GM23338 (cell line): Measurements from ENCODE around the gene BIRC5. TPM values are rescaled to one million over a fixed set of nuclear protein-coding genes. Genes with fewer than 3 reads are reported as not detected.

Source experiments
- ATAC-seq: fragments of 200-7000 bp; cut with Tn5 transposase; 3 replicates; pipeline ENCODE4 v1.9.1; 2020
- DNase-seq: peaks from one replicate; pipeline ENCODE4 v3.0.0-alpha.2; 2015; ENCODE audit warnings: low spot score
- H2AFZ ChIP-seq: fragments of 200-600 bp; sonication (generic); 2 replicates; pipeline ENCODE4 v1.8.0; 2016; ENCODE audit warnings: antibody characterized with exemption, mild to moderate bottlenecking, moderate library complexity
- H3F3A ChIP-seq: fragments of 200-600 bp; sonication (generic); replicated peaks from 2 replicates; pipeline ENCODE4 v1.8.0; 2017; ENCODE audit warnings: antibody characterized with exemption, mixed run types, low read depth
- H3K27ac ChIP-seq: fragments of 200-600 bp; sonication (generic); 2 replicates; pipeline ENCODE4 v1.6.1; 2016; ENCODE audit warnings: low read depth
- H3K27me3 ChIP-seq: fragments of 200-600 bp; sonication (generic); 2 replicates; pipeline ENCODE4 v1.8.0; 2016; ENCODE audit warnings: mild to moderate bottlenecking, mixed run types, moderate library complexity; ENCODE audit not compliant: insufficient read depth
- H3K36me3 ChIP-seq: fragments of 200-600 bp; sonication (generic); 2 replicates; pipeline ENCODE4 v1.8.0; 2016; ENCODE audit warnings: mild to moderate bottlenecking; ENCODE audit not compliant: insufficient read depth
- H3K4me1 ChIP-seq: fragments of 200-600 bp; sonication (generic); 2 replicates; pipeline ENCODE4 v1.8.0; 2016; ENCODE audit warnings: mild to moderate bottlenecking, moderate library complexity; ENCODE audit not compliant: insufficient read depth
- H3K4me2 ChIP-seq: fragments of 200-600 bp; sonication (generic); 2 replicates; pipeline ENCODE4 v1.7.1; 2017; ENCODE audit warnings: mixed run types
- H3K4me3 ChIP-seq: fragments of 200-600 bp; sonication (generic); 2 replicates; pipeline ENCODE4 v1.6.1; 2016; ENCODE audit warnings: mixed run types
- H3K79me2 ChIP-seq: fragments of 200-600 bp; sonication (generic); replicated peaks from 2 replicates; pipeline ENCODE4 v1.8.0; 2017; ENCODE audit warnings: mild to moderate bottlenecking; ENCODE audit not compliant: insufficient read depth
- H3K9me2 ChIP-seq: fragments of 200-600 bp; sonication (generic); 2 replicates; pipeline ENCODE4 v1.8.0; 2017; ENCODE audit not compliant: insufficient read depth
- H4K20me1 ChIP-seq: fragments of 200-600 bp; sonication (generic); replicated peaks from 2 replicates; pipeline ENCODE4 v1.8.0; 2017; ENCODE audit warnings: mild to moderate bottlenecking; ENCODE audit not compliant: insufficient read depth
- H3K27ac Mint-ChIP-seq: 2 replicates; pipeline ENCODE4 v1.8.0; 2020; ENCODE audit warnings: inconsistent platforms, mild to moderate bottlenecking, moderate library complexity, mixed read lengths
- H3K27me3 Mint-ChIP-seq: 3 replicates; pipeline ENCODE4 v1.8.0; 2022; ENCODE audit warnings: low read depth, mild to moderate bottlenecking, moderate library complexity, mixed read lengths, inconsistent platforms; ENCODE audit not compliant: insufficient read depth, poor library complexity
- H3K36me3 Mint-ChIP-seq: 3 replicates; pipeline ENCODE4 v1.8.0; 2021; ENCODE audit warnings: low read depth, mild to moderate bottlenecking, inconsistent platforms, moderate library complexity, mixed read lengths
- H3K4me1 Mint-ChIP-seq: 3 replicates; pipeline ENCODE4 v1.8.0; 2020; ENCODE audit warnings: mild to moderate bottlenecking, inconsistent platforms, mixed read lengths
- H3K4me3 Mint-ChIP-seq: 3 replicates; pipeline ENCODE4 v1.8.0; 2021; ENCODE audit warnings: moderate library complexity, mild to moderate bottlenecking, inconsistent platforms, mixed read lengths
- H3K9me3 Mint-ChIP-seq: 3 replicates; pipeline ENCODE4 v1.8.0; 2020; ENCODE audit warnings: moderate library complexity, mild to moderate bottlenecking, inconsistent platforms, mixed read lengths
- CREB1 ChIP-seq: fragments of 250-450 bp; sonication (Bioruptor Pico); IDR thresholded peaks from 2 replicates; pipeline ENCODE4 v1.5.0; 2020; ENCODE audit warnings: low read depth, mild to moderate bottlenecking, moderate library complexity
- CTCF ChIP-seq, 2 experiments: fragments of 200-600 bp in 1 of 2; sonication (generic) in 1 of 2; conservative IDR thresholded peaks; 2 replicates each; pipeline versions ENCODE4 v1.5.1 to v1.6.1; 2016 to 2017; ENCODE audit warnings: antibody characterized with exemption in 2 of 2, low read depth in 2 of 2, mild to moderate bottlenecking in 2 of 2, moderate library complexity in 1 of 2
- EZH2 ChIP-seq: fragments of 200-600 bp; sonication (generic); IDR thresholded peaks from one replicate; pipeline ENCODE4 v1.8.0; 2017; ENCODE audit warnings: antibody characterized with exemption, mild to moderate bottlenecking, low read depth; ENCODE audit not compliant: unreplicated experiment
- EZH2phosphoT487 ChIP-seq: fragments of 200-600 bp; sonication (generic); IDR thresholded peaks from one replicate; pipeline ENCODE4 v1.8.1; 2018; ENCODE audit warnings: antibody characterized with exemption; ENCODE audit not compliant: unreplicated experiment
- JUNB ChIP-seq: IDR thresholded peaks from one replicate; pipeline ENCODE4 v1.6.1; 2016; ENCODE audit warnings: antibody characterized with exemption; ENCODE audit not compliant: unreplicated experiment
- NANOG ChIP-seq: IDR thresholded peaks from 2 replicates; pipeline ENCODE4 v1.6.1; 2016; ENCODE audit warnings: antibody characterized with exemption, borderline replicate concordance
- POLR2AphosphoS5 ChIP-seq: IDR thresholded peaks from 2 replicates; pipeline ENCODE4 v1.6.1; 2016; ENCODE audit warnings: antibody characterized with exemption, low read depth
- STAT1 ChIP-seq: IDR thresholded peaks from one replicate; pipeline ENCODE4 v1.6.1; 2016; ENCODE audit warnings: antibody characterized with exemption; ENCODE audit not compliant: unreplicated experiment
- ZNF114 ChIP-seq: fragments of 250-450 bp; sonication (Bioruptor Pico); IDR thresholded peaks from 2 replicates; pipeline ENCODE4 v1.5.0; 2020; ENCODE audit warnings: mild to moderate bottlenecking, moderate library complexity
- ZNF331 ChIP-seq: fragments of 250-450 bp; sonication (Bioruptor Pico); IDR thresholded peaks from 2 replicates; pipeline ENCODE4 v1.5.0; 2020; ENCODE audit warnings: low read depth, mild to moderate bottlenecking, moderate library complexity
- long read RNA-seq: library from polyadenylated mRNA; unstranded; transcript quantifications from one replicate; pipeline ENCODE4 v2.0.0, GENCODE V29; 2020; ENCODE audit not compliant: unreplicated experiment
- polyA plus RNA-seq: library from polyadenylated mRNA; unstranded; fragments of >200 nt; fragmentation: Nextera tagmentation; extraction: Ambion mirVana; gene quantifications from 2 replicates; pipeline ENCODE4 v1.2.1, GENCODE V29; 2016
- total RNA-seq: library from RNA; depleted of rRNA; stranded (reverse); fragments of >200 nt; shearing (Covaris generic); gene quantifications from 2 replicates; pipeline ENCODE4 v1.2.3, GENCODE V29; 2014; rRNA removed
- TF ChIP-seq, protein P1 (sequence below): IDR thresholded peaks from one replicate; pipeline ENCODE4 v1.6.1; 2018; ENCODE audit warnings: antibody characterized with exemption; ENCODE audit not compliant: unreplicated experiment
- TF ChIP-seq, protein P2 (sequence below): fragments of 250-450 bp; sonication (Bioruptor Pico); IDR thresholded peaks from 2 replicates; pipeline ENCODE4 v1.5.0; 2020; ENCODE audit warnings: mild to moderate bottlenecking, moderate library complexity
- TF ChIP-seq, protein P3 (sequence below): IDR thresholded peaks from 2 replicates; pipeline ENCODE4 v1.6.1; 2016; ENCODE audit warnings: antibody characterized with exemption

Gene BIRC5
- total RNA-seq (89.7 and 114 TPM in 2 replicates), polyA plus RNA-seq (111 and 132 TPM in 2 replicates)
- long read RNA-seq, transcript BIRC5-202 (4 exons, 2,630 nt) = major isoform, 165 of 243 reads
- long read RNA-seq, transcript BIRC5-201 (5 exons, 2,711 nt) = minor isoform, 8 of 243 reads
- long read RNA-seq, transcript BIRC5-203 (3 exons, 2,446 nt) = minor isoform, 5 of 243 reads
- long read RNA-seq, partial matches to known transcripts = 17 of 243 reads
- long read RNA-seq, other reads (novel, unspliced or antisense) = 44 of 243 reads

GRCh38 chr17:78214016-78214705, at the start of gene BIRC5:
TSS of gene BIRC5 (plus strand) at chr17:78214253. CDS start at chr17:78214317, 64 bp downstream.
- Histone ChIP-seq H3K27me3 (no peaks in the 10 kb centered on the region), H3K36me3 (peaks cover 27% of the 10 kb centered on the region), H3K79me2 (peaks cover 36% of the 10 kb centered on the region), H3K4me3 (peak within 1 kb of the TSS; percentile 97), H2AFZ (peak within 1 kb of the TSS; percentile 98), H3K4me1 (peaks cover 11% of the 10 kb centered on the region), H3F3A (peaks cover 8% of the 10 kb centered on the region; the same call in 1 of the 2 replicates), H4K20me1 (no peaks in the 10 kb centered on the region; the same call in 1 of the 2 replicates), H3K4me2 (peak within 1 kb of the TSS; percentile 97), H3K9me2 (no peaks in the 10 kb centered on the region), H3K27ac (no peak within 1 kb of the TSS)
- H3K9me3 Mint-ChIP-seq = no peaks in the 10 kb centered on the region; the same call in 2 of the 3 replicates
- peaks cover 10% of the 10 kb centered on the region for H3K4me1 Mint-ChIP-seq
- DNase-seq = peak; percentile 98
- peaks cover 39% of the 10 kb centered on the region for H3K36me3 Mint-ChIP-seq
- peaks cover 12% of the 10 kb centered on the region for H3K27me3 Mint-ChIP-seq
- H3K4me3 Mint-ChIP-seq = peak within 1 kb of the TSS; percentile 99
- ATAC-seq = peak; percentile 98
- TF ChIP-seq POLR2AphosphoS5 (peak; percentile 77), CTCF (conservative IDR thresholded peaks at IDR 0.05; ENCODE audit: low read depth in 2 of 2) (peak; percentile 9 to 35; a peak in 2 of 4 replicates), ZNF331 (CRISPR knock-in tag) (no peak), ZNF114 (CRISPR knock-in tag) (0 out of 2 replicates have a peak, but pooled peaks have one; percentile 28), CREB1 (CRISPR knock-in tag) (peak; percentile 74), STAT1 (no peak), NANOG (no peak), EZH2 (no peak), EZH2phosphoT487 (no peak), JUNB (no peak)
- TF ChIP-seq, protein P1, sequence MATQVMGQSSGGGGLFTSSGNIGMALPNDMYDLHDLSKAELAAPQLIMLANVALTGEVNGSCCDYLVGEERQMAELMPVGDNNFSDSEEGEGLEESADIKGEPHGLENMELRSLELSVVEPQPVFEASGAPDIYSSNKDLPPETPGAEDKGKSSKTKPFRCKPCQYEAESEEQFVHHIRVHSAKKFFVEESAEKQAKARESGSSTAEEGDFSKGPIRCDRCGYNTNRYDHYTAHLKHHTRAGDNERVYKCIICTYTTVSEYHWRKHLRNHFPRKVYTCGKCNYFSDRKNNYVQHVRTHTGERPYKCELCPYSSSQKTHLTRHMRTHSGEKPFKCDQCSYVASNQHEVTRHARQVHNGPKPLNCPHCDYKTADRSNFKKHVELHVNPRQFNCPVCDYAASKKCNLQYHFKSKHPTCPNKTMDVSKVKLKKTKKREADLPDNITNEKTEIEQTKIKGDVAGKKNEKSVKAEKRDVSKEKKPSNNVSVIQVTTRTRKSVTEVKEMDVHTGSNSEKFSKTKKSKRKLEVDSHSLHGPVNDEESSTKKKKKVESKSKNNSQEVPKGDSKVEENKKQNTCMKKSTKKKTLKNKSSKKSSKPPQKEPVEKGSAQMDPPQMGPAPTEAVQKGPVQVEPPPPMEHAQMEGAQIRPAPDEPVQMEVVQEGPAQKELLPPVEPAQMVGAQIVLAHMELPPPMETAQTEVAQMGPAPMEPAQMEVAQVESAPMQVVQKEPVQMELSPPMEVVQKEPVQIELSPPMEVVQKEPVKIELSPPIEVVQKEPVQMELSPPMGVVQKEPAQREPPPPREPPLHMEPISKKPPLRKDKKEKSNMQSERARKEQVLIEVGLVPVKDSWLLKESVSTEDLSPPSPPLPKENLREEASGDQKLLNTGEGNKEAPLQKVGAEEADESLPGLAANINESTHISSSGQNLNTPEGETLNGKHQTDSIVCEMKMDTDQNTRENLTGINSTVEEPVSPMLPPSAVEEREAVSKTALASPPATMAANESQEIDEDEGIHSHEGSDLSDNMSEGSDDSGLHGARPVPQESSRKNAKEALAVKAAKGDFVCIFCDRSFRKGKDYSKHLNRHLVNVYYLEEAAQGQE = no peak
- TF ChIP-seq, protein P2, sequence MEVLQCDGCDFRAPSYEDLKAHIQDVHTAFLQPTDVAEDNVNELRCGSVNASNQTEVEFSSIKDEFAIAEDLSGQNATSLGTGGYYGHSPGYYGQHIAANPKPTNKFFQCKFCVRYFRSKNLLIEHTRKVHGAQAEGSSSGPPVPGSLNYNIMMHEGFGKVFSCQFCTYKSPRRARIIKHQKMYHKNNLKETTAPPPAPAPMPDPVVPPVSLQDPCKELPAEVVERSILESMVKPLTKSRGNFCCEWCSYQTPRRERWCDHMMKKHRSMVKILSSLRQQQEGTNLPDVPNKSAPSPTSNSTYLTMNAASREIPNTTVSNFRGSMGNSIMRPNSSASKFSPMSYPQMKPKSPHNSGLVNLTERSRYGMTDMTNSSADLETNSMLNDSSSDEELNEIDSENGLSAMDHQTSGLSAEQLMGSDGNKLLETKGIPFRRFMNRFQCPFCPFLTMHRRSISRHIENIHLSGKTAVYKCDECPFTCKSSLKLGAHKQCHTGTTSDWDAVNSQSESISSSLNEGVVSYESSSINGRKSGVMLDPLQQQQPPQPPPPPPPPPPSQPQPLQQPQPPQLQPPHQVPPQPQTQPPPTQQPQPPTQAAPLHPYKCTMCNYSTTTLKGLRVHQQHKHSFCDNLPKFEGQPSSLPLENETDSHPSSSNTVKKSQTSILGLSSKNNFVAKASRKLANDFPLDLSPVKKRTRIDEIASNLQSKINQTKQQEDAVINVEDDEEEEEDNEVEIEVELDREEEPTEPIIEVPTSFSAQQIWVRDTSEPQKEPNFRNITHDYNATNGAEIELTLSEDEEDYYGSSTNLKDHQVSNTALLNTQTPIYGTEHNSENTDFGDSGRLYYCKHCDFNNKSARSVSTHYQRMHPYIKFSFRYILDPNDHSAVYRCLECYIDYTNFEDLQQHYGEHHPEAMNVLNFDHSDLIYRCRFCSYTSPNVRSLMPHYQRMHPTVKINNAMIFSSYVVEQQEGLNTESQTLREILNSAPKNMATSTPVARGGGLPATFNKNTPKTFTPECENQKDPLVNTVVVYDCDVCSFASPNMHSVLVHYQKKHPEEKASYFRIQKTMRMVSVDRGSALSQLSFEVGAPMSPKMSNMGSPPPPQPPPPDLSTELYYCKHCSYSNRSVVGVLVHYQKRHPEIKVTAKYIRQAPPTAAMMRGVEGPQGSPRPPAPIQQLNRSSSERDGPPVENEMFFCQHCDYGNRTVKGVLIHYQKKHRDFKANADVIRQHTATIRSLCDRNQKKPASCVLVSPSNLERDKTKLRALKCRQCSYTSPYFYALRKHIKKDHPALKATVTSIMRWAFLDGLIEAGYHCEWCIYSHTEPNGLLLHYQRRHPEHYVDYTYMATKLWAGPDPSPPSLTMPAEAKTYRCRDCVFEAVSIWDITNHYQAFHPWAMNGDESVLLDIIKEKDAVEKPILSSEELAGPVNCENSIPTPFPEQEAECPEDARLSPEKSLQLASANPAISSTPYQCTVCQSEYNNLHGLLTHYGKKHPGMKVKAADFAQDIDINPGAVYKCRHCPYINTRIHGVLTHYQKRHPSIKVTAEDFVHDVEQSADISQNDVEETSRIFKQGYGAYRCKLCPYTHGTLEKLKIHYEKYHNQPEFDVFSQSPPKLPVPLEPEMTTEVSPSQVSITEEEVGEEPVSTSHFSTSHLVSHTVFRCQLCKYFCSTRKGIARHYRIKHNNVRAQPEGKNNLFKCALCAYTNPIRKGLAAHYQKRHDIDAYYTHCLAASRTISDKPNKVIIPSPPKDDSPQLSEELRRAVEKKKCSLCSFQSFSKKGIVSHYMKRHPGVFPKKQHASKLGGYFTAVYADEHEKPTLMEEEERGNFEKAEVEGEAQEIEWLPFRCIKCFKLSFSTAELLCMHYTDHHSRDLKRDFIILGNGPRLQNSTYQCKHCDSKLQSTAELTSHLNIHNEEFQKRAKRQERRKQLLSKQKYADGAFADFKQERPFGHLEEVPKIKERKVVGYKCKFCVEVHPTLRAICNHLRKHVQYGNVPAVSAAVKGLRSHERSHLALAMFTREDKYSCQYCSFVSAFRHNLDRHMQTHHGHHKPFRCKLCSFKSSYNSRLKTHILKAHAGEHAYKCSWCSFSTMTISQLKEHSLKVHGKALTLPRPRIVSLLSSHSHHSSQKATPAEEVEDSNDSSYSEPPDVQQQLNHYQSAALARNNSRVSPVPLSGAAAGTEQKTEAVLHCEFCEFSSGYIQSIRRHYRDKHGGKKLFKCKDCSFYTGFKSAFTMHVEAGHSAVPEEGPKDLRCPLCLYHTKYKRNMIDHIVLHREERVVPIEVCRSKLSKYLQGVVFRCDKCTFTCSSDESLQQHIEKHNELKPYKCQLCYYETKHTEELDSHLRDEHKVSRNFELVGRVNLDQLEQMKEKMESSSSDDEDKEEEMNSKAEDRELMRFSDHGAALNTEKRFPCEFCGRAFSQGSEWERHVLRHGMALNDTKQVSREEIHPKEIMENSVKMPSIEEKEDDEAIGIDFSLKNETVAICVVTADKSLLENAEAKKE = no peak
- TF ChIP-seq, protein P3, sequence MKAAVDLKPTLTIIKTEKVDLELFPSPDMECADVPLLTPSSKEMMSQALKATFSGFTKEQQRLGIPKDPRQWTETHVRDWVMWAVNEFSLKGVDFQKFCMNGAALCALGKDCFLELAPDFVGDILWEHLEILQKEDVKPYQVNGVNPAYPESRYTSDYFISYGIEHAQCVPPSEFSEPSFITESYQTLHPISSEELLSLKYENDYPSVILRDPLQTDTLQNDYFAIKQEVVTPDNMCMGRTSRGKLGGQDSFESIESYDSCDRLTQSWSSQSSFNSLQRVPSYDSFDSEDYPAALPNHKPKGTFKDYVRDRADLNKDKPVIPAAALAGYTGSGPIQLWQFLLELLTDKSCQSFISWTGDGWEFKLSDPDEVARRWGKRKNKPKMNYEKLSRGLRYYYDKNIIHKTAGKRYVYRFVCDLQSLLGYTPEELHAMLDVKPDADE = peak; percentile 93
- peak within 1 kb of the TSS; percentile 95 for H3K27ac Mint-ChIP-seq
